GM12878 (cell line): Measurements from ENCODE around the gene CCDC14. TPM values are rescaled to one million over a fixed set of nuclear protein-coding genes. Genes with fewer than 3 reads are reported as not detected.

ENCODE experiments used
- ATAC-seq: fragments of 200-7000 bp; cut with Tn5 transposase; 3 replicates; pipeline ENCODE4 v1.9.1; 2020; ENCODE audit warnings: mild to moderate bottlenecking, moderate library complexity
- BruUV-seq: library from RNA; stranded (reverse); fragments of 400-500 nt; replicated peaks from 2 replicates; lab custom pipeline; 2021; lab: Mats Ljungman, UMichigan
- CTCF ChIA-PET: fragments of 300-600 bp; sonication (Branson Sonifier 250); formaldehyde crosslinking; extraction: SDS; loops from one replicate; lab custom pipeline; 2021; ENCODE audit warnings: inconsistent platforms; lab: Yijun Ruan, JAX
- POLR2A ChIA-PET: fragments of 350-600 bp; formaldehyde crosslinking; extraction: SDS; loops from one replicate; lab custom pipeline; 2021; ENCODE audit warnings: inconsistent platforms; lab: Charles Lee
- RAD21 ChIA-PET: fragments of 300-600 bp; sonication (Branson Sonifier 250); formaldehyde crosslinking; loops from one replicate; lab custom pipeline; 2023; ENCODE audit warnings: antibody characterized with exemption; ENCODE audit not compliant: unreplicated experiment; lab: Charles Lee
- SMC1A ChIA-PET: fragments of 300-600 bp; sonication (Branson Sonifier 250); formaldehyde crosslinking; loops from one replicate; lab custom pipeline; 2023; ENCODE audit not compliant: unreplicated experiment, uncharacterized antibody; lab: Charles Lee
- DNase-seq: peaks from one replicate; pipeline ENCODE4 v3.0.0-alpha.2; 2011; ENCODE audit warnings: low read depth, low spot score
- FAIRE-seq: peaks from 3 replicates; lab custom pipeline; 2011; peaks lifted over from hg19 to GRCh38; lab: Jason Lieb, UNC
- H2AFZ ChIP-seq: 2 replicates; pipeline ENCODE4 v1.6.0; 2011; ENCODE audit warnings: low read depth, low read length, control low read depth; ENCODE audit not compliant: control insufficient read depth
- H3K27ac ChIP-seq: 2 replicates; pipeline ENCODE4 v1.5.1; 2011; ENCODE audit warnings: control low read depth; ENCODE audit not compliant: control insufficient read depth, insufficient read depth
- H3K27me3 ChIP-seq, 2 experiments: replicated peaks in 1 of 2; 2 replicates each; pipeline versions ENCODE4 v1.6.0 to v1.6.1; 2011; ENCODE audit warnings: low read length in 1 of 2; ENCODE audit not compliant: control insufficient read depth in 2 of 2, insufficient read depth in 2 of 2
- H3K36me3 ChIP-seq, 2 experiments: 2 replicates each; pipeline ENCODE4 v1.5.1; 2011; ENCODE audit warnings: low read length in 1 of 2; ENCODE audit not compliant: control insufficient read depth in 2 of 2, insufficient read depth in 2 of 2
- H3K4me1 ChIP-seq: 2 replicates; pipeline ENCODE4 v1.6.1; 2011; ENCODE audit warnings: mild to moderate bottlenecking, low read length, moderate library complexity, mixed read lengths; ENCODE audit not compliant: control insufficient read depth, insufficient read depth
- H3K4me2 ChIP-seq: 2 replicates; pipeline ENCODE4 v1.6.0; 2011; ENCODE audit warnings: control low read depth; ENCODE audit not compliant: control insufficient read depth, insufficient read depth
- H3K4me3 ChIP-seq: fragments of 200-600 bp; sonication (generic); 2 replicates; pipeline ENCODE4 v1.5.1; 2016
- H3K79me2 ChIP-seq: 2 replicates; pipeline ENCODE4 v1.6.0; 2011; ENCODE audit warnings: low read length; ENCODE audit not compliant: control insufficient read depth, insufficient read depth
- H3K9ac ChIP-seq: 2 replicates; pipeline ENCODE4 v1.8.0; 2011; ENCODE audit warnings: low read length, control low read depth, mixed read lengths; ENCODE audit not compliant: control insufficient read depth, insufficient read depth
- H3K9me3 ChIP-seq: replicated peaks from 3 replicates; pipeline ENCODE4 v1.5.1; 2011; ENCODE audit warnings: mild to moderate bottlenecking, low read length; ENCODE audit not compliant: control insufficient read depth, insufficient read depth
- H4K20me1 ChIP-seq: 2 replicates; pipeline ENCODE4 v1.6.0; 2011; ENCODE audit not compliant: control insufficient read depth, insufficient read depth
- BHLHE40 ChIP-seq, 2 experiments: fragments of 450-650 bp in 1 of 2; IDR thresholded peaks; 2 replicates each; pipeline ENCODE4 v1.6.1; 2011 to 2017; ENCODE audit warnings: low read depth in 2 of 2, borderline replicate concordance in 1 of 2, improper control_type of control experiment in 1 of 2, low read length in 1 of 2, mild to moderate bottlenecking in 1 of 2
- BMI1 ChIP-seq: fragments of 450-650 bp; IDR thresholded peaks from 2 replicates; pipeline ENCODE4 v1.6.1; 2016; ENCODE audit warnings: mild to moderate bottlenecking, moderate library complexity, borderline replicate concordance
- CTCF ChIP-seq, 3 experiments: IDR thresholded peaks in 2 of 3; conservative IDR thresholded peaks in 1 of 3; 2 replicates each; pipeline ENCODE4 v1.5.1; 2011; ENCODE audit warnings: low read depth in 3 of 3, low read length in 3 of 3, mild to moderate bottlenecking in 3 of 3, control low read depth in 2 of 3, moderate library complexity in 2 of 3, inconsistent platforms in 1 of 3, mixed read lengths in 1 of 3; ENCODE audit not compliant: control insufficient read depth in 2 of 3, insufficient read depth in 1 of 3; ENCODE audit errors: extremely low read depth in 1 of 3
- FOS ChIP-seq: IDR thresholded peaks from 3 replicates; pipeline ENCODE4 v1.6.1; 2011; ENCODE audit warnings: borderline replicate concordance; ENCODE audit not compliant: insufficient read length; ENCODE audit errors: extremely low read depth
- GABPA ChIP-seq: IDR thresholded peaks from 2 replicates; pipeline ENCODE4 v1.6.1; 2014; ENCODE audit warnings: antibody characterized with exemption, low read depth, mild to moderate bottlenecking, inconsistent platforms
- NFXL1 ChIP-seq: fragments of 450-650 bp; IDR thresholded peaks from 2 replicates; pipeline ENCODE4 v1.6.1; 2017; ENCODE audit warnings: antibody characterized with exemption, mild to moderate bottlenecking, borderline replicate concordance
- SIN3A ChIP-seq: IDR thresholded peaks from 2 replicates; pipeline ENCODE4 v1.6.1; 2012; ENCODE audit warnings: low read depth, low read length, improper control_type of control experiment
- SKIL ChIP-seq: fragments of 450-650 bp; IDR thresholded peaks from 2 replicates; pipeline ENCODE4 v1.6.1; 2017; ENCODE audit warnings: mild to moderate bottlenecking, low read depth, inconsistent platforms; ENCODE audit not compliant: poor library complexity, severe bottlenecking
- WGBS: methylation state at CpG from one replicate; pipeline ENCODE4 v1.1.6; 2016; ENCODE audit warnings: low lambda C conversion rate; ENCODE audit not compliant: insufficient replicate concordance, insufficient coverage; ENCODE audit errors: missing lambda C conversion rate; 5-methylcytosine and 5-hydroxymethylcytosine counted together
- in situ Hi-C: fragments of 300-500 bp; cut with MboI; formaldehyde crosslinking; loops from 9 replicates; pipeline ENCODE4 v1.14.3; 2018; ENCODE audit warnings: mixed read lengths
- intact Hi-C: fragments of 100-400 bp; cut with micrococcal nuclease; formaldehyde crosslinking; loops from one replicate; pipeline ENCODE4 v1.14.2; 2022; ENCODE audit not compliant: unreplicated experiment
- polyA plus RNA-seq, 11 experiments: library from polyadenylated mRNA; depleted of rRNA in 4 of 11; unstranded in 6 of 11; stranded (reverse) in 5 of 11; fragments of >200 nt; fragmentation: Nextera tagmentation in 4 of 11; fragmentation: Illumina TruSeq in 1 of 11; extraction: Ambion mirVana in 4 of 11; extraction: Trizol in 1 of 11; gene quantifications; 1 replicate in 1 of 11; 2 replicates in 10 of 11; pipeline versions ENCODE4 v1.2.1 to v1.2.3, GENCODE V29; 2011 to 2016; ENCODE audit warnings: inconsistent platforms in 2 of 11, missing spikeins in 2 of 11, low read depth in 1 of 11
- total RNA-seq, 4 experiments: library from RNA; depleted of rRNA in 3 of 4; stranded (reverse); fragments of >200 nt in 3 of 4; fragmentation: Illumina TruSeq in 1 of 4; extraction: Trizol in 1 of 4; gene quantifications; 2 replicates each; pipeline versions ENCODE4 v1.2.1 to v1.2.3, GENCODE V29; 2013 to 2021
- TF ChIP-seq, protein P1 (sequence below): fragments of 450-650 bp; IDR thresholded peaks from 2 replicates; pipeline ENCODE4 v1.6.1; 2018; ENCODE audit warnings: borderline replicate concordance, mild to moderate bottlenecking; ENCODE audit not compliant: partially characterized antibody
- TF ChIP-seq, protein P2 (sequence below): fragments of 450-650 bp; IDR thresholded peaks from 2 replicates; pipeline ENCODE4 v1.6.1; 2016; ENCODE audit warnings: mild to moderate bottlenecking, moderate library complexity, borderline replicate concordance

Gene CCDC14
- total and polyA plus RNA-seq, 10 of the 15 experiments (the other 5 are each of a cell fraction or from before 2014, with no cell fraction given) = 15.9 to 104 (median 43.0) TPM

- POLR2A ChIA-PET = no interaction called here
- intact Hi-C loops = no loop called here
- RAD21 ChIA-PET = no interaction called here
- H3K9me3 ChIP-seq = no peaks in the 10 kb centered on the region; the same call in 2 of the 3 replicates
- BruUV-seq = no TSS peak
- H3K27me3 ChIP-seq = no peaks in the 10 kb centered on the region
- H3K4me1 ChIP-seq = peaks cover 5% of the 10 kb centered on the region; the same call in 1 of the 2 replicates
- 80% methylated on average over 5 of the region's 5 CpGs for WGBS
- no peaks in the 10 kb centered on the region for H4K20me1 ChIP-seq
- ATAC-seq (no peak), FAIRE-seq (no peak), DNase-seq (no peak)
- H3K4me3 ChIP-seq = no peak overlapping the region
- H3K27ac ChIP-seq = no peak overlapping the region
- no peak overlapping the region for H2AFZ ChIP-seq
- in situ Hi-C loops = no loop called here
- H3K9ac ChIP-seq = no peak overlapping the region
- H3K4me2 ChIP-seq = no peak overlapping the region
- H3K79me2 ChIP-seq = no peaks in the 10 kb centered on the region
- TF ChIP-seq BHLHE40 (IDR thresholded peaks at IDR 0.05; ENCODE audit: borderline replicate concordance in 1 of 2, low read depth in 2 of 2, low read length in 1 of 2) = no peak
- no peak for TF ChIP-seq BMI1
- no peak for TF ChIP-seq SIN3A
- no peak for TF ChIP-seq NFXL1
- no peak for TF ChIP-seq CTCF (IDR thresholded peaks at IDR 0.05 in 2 of 3, conservative IDR thresholded peaks at IDR 0.05 in 1 of 3; ENCODE audit: control insufficient read depth in 2 of 3, extremely low read depth in 1 of 3, insufficient read depth in 1 of 3, low read depth in 3 of 3, low read length in 3 of 3)
- TF ChIP-seq, protein P1, sequence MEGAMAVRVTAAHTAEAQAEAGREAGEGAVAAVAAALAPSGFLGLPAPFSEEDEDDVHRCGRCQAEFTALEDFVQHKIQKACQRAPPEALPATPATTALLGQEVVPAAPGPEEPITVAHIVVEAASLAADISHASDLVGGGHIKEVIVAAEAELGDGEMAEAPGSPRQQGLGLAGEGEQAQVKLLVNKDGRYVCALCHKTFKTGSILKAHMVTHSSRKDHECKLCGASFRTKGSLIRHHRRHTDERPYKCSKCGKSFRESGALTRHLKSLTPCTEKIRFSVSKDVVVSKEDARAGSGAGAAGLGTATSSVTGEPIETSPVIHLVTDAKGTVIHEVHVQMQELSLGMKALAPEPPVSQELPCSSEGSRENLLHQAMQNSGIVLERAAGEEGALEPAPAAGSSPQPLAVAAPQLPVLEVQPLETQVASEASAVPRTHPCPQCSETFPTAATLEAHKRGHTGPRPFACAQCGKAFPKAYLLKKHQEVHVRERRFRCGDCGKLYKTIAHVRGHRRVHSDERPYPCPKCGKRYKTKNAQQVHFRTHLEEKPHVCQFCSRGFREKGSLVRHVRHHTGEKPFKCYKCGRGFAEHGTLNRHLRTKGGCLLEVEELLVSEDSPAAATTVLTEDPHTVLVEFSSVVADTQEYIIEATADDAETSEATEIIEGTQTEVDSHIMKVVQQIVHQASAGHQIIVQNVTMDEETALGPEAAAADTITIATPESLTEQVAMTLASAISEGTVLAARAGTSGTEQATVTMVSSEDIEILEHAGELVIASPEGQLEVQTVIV = no peak
- TF ChIP-seq, protein P2, sequence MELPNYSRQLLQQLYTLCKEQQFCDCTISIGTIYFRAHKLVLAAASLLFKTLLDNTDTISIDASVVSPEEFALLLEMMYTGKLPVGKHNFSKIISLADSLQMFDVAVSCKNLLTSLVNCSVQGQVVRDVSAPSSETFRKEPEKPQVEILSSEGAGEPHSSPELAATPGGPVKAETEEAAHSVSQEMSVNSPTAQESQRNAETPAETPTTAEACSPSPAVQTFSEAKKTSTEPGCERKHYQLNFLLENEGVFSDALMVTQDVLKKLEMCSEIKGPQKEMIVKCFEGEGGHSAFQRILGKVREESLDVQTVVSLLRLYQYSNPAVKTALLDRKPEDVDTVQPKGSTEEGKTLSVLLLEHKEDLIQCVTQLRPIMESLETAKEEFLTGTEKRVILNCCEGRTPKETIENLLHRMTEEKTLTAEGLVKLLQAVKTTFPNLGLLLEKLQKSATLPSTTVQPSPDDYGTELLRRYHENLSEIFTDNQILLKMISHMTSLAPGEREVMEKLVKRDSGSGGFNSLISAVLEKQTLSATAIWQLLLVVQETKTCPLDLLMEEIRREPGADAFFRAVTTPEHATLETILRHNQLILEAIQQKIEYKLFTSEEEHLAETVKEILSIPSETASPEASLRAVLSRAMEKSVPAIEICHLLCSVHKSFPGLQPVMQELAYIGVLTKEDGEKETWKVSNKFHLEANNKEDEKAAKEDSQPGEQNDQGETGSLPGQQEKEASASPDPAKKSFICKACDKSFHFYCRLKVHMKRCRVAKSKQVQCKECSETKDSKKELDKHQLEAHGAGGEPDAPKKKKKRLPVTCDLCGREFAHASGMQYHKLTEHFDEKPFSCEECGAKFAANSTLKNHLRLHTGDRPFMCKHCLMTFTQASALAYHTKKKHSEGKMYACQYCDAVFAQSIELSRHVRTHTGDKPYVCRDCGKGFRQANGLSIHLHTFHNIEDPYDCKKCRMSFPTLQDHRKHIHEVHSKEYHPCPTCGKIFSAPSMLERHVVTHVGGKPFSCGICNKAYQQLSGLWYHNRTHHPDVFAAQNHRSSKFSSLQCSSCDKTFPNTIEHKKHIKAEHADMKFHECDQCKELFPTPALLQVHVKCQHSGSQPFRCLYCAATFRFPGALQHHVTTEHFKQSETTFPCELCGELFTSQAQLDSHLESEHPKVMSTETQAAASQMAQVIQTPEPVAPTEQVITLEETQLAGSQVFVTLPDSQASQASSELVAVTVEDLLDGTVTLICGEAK = no peak
- no peak for TF ChIP-seq FOS
- no peak for TF ChIP-seq SKIL
- no peak for TF ChIP-seq GABPA
- H3K36me3 ChIP-seq = no peaks in the 10 kb centered on the region; a peak in 1 of 4 replicates
- SMC1A ChIA-PET = interaction anchor here (1.0 kb wide), 1 partner anchor 11 kb away, joined by 4 read pairs; no protein-coding TSS in a partner anchor
- CTCF ChIA-PET = interaction anchor here (1.2 kb wide), 2 partner anchors 26 to 64 kb away, joined by 3 read pairs; no protein-coding TSS in a partner anchor
Observed at GRCh38 chr3:123914829-123915228, 46.2 kb downstream of the CCDC14 start.
